ENCODE data around the gene ZNF407. TPM values are rescaled to one million over a fixed set of nuclear protein-coding genes. Genes with fewer than 3 reads are reported as not detected.

Gene ZNF407
- total RNA-seq, 2 donors from 2014 or later = 11.7 to 22.2 TPM

DNA sequence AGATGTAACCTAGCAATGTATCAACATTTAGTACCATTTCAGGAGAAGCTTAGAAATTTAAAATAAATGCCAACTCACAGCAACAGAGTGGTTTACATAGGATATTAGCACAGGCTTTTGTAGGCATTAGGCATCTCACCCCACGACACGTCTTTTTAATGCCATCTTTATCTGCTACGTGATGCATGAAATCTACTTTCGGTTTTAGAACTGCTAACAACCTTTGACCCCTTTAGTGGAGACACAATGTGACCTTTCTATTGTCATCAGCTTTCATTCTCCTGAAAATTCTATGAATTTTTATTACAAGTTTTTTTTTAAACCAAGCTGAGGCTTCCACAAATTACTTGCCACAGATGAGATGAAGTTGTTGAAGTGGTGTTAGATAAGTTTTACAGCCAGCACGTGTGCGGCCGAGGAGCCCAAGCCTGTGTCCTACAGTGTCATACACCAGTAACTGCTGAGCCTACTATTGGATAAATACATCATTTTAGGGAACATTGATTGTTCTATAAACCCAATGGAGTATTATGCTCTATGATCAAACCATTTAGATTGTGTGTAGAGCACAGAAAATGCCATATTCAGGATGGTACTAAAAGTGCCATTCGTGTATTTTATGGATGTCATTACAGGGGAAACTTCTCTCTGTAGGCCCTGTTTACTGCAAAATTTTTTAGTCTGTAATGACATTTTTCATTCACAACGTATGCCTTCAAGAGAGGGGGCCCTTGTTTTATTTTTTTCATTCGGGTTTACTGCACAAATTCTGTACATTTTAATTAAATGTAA, 459.7 kb downstream of the ZNF407 start:
- WGBS = 92% methylated on average over 10 of the region's 10 CpGs
- Histone ChIP-seq H3K27me3 (replicated peaks; ENCODE audit: insufficient read depth) (no peaks in the 10 kb centered on the region), H3K36me3 (no peaks in the 10 kb centered on the region), H3K4me3 (no peak overlapping the region), H3K9me3 (no peaks in the 10 kb centered on the region), H3K27ac (no peak overlapping the region), H3K4me1 (replicated peaks) (no peaks in the 10 kb centered on the region)
- no peak for DNase-seq (ENCODE audit: low spot score)
- TF ChIP-seq POLR2A (IDR thresholded peaks at IDR 0.05) = no peak
- no peak for TF ChIP-seq POLR2AphosphoS5 (IDR thresholded peaks at IDR 0.05)
- no peak for TF ChIP-seq CTCF (IDR thresholded peaks at IDR 0.05)
- intact Hi-C loops (cut with DNase I) = no loop called here

GRCh38 chr18:75060185-75060584, 462.5 kb downstream of the ZNF407 start:
- no peak for DNase-seq (ENCODE audit: low spot score)
- no peak overlapping the region for H3K27ac ChIP-seq
- intact Hi-C loops (cut with DNase I) = no loop called here
- TF ChIP-seq POLR2A (IDR thresholded peaks at IDR 0.05) = no peak
- TF ChIP-seq CTCF (IDR thresholded peaks at IDR 0.05) = no peak
- no peak for TF ChIP-seq POLR2AphosphoS5 (IDR thresholded peaks at IDR 0.05)
- WGBS = 98% methylated on average over 21 of the region's 21 CpGs
- H3K27me3 ChIP-seq (replicated peaks; ENCODE audit: insufficient read depth) = no peaks in the 10 kb centered on the region
- no peaks in the 10 kb centered on the region for H3K4me1 ChIP-seq (replicated peaks)
- no peaks in the 10 kb centered on the region for H3K36me3 ChIP-seq
- H3K9me3 ChIP-seq = no peaks in the 10 kb centered on the region
- H3K4me3 ChIP-seq = no peak overlapping the region

GRCh38 chr18:75062297-75062886, 464.7 kb downstream of the ZNF407 start:
- no peaks in the 10 kb centered on the region for H3K36me3 ChIP-seq
- DNase-seq (ENCODE audit: low spot score) = no peak
- no peaks in the 10 kb centered on the region for H3K27me3 ChIP-seq (replicated peaks; ENCODE audit: insufficient read depth)
- no peak overlapping the region for H3K4me3 ChIP-seq
- intact Hi-C loops (cut with DNase I) = no loop called here
- TF ChIP-seq POLR2AphosphoS5 (IDR thresholded peaks at IDR 0.05) (no peak), CTCF (IDR thresholded peaks at IDR 0.05) (no peak), POLR2A (IDR thresholded peaks at IDR 0.05) (no peak)
- H3K9me3 ChIP-seq = no peaks in the 10 kb centered on the region
- H3K27ac ChIP-seq = no peak overlapping the region
- 86% methylated on average over 16 of the region's 16 CpGs for WGBS
- no peaks in the 10 kb centered on the region for H3K4me1 ChIP-seq (replicated peaks)

GRCh38 chr18:75063196-75063595, 465.5 kb downstream of the ZNF407 start:
- Histone ChIP-seq H3K36me3 (no peaks in the 10 kb centered on the region), H3K4me1 (replicated peaks) (no peaks in the 10 kb centered on the region), H3K9me3 (no peaks in the 10 kb centered on the region), H3K4me3 (no peak overlapping the region), H3K27me3 (replicated peaks; ENCODE audit: insufficient read depth) (no peaks in the 10 kb centered on the region), H3K27ac (no peak overlapping the region)
- no peak for TF ChIP-seq CTCF (IDR thresholded peaks at IDR 0.05)
- TF ChIP-seq POLR2A (IDR thresholded peaks at IDR 0.05) = no peak
- TF ChIP-seq POLR2AphosphoS5 (IDR thresholded peaks at IDR 0.05) = no peak
- DNase-seq (ENCODE audit: low spot score) = no peak
- WGBS = 96% methylated on average over 26 of the region's 27 CpGs
- intact Hi-C loops (cut with DNase I) = no loop called here
